ENCODE data around the gene CDC42EP5.

DNA sequence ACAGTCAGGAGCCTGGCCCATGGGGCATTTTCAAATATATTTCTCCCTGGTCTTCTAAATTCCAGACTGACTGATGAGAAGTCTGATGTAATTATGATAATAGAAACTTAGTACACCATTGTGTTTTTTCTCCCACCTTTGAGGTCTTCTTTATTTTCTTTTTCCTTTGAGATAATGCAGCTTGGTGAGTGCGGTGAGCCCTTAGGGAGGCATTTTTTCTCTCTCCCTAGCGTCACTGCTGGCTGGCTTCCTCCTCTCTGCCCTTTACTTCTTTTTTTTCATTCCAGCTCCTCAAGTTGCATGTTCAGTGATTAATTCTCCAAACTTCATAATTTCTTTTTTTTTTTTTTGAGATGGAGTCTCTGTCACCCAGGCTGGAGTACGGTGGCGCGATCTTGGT lies 12.8 kb upstream of the CDC42EP5 start:
- no peak for TF ChIP-seq SP1 (IDR thresholded peaks at IDR 0.05)
- TF ChIP-seq ELF4 (IDR thresholded peaks at IDR 0.05), result no peak

All from HEK293T (cell line).